Measurements from ENCODE around the gene PLP1. TPM values are rescaled to one million over a fixed set of nuclear protein-coding genes. Genes with fewer than 3 reads are reported as not detected.

The PLP1 gene
- total and polyA plus RNA-seq, 2 experiments from 2014 or later: 36.9 to 66.9 TPM

DNA sequence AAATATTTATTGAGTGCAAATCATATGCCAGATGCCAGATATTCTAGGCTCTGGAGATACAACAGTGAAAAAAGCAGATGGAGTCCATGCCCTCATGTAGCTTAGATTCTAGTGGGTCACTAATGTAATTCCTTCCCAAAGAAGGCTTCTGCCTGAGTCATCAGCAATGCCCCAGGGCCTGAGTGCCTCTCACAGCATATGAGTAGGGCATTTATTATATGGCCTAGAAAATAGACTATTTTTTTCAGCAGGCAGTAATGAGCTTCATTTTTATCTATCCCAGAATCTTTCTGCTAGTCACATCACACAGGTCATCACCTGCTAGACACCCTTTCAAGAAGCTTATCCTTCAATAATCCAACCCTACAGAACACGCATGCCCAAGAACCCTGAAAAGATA is 43.6 kb upstream of the PLP1 start (continued):
- TF ChIP-seq, protein P1, sequence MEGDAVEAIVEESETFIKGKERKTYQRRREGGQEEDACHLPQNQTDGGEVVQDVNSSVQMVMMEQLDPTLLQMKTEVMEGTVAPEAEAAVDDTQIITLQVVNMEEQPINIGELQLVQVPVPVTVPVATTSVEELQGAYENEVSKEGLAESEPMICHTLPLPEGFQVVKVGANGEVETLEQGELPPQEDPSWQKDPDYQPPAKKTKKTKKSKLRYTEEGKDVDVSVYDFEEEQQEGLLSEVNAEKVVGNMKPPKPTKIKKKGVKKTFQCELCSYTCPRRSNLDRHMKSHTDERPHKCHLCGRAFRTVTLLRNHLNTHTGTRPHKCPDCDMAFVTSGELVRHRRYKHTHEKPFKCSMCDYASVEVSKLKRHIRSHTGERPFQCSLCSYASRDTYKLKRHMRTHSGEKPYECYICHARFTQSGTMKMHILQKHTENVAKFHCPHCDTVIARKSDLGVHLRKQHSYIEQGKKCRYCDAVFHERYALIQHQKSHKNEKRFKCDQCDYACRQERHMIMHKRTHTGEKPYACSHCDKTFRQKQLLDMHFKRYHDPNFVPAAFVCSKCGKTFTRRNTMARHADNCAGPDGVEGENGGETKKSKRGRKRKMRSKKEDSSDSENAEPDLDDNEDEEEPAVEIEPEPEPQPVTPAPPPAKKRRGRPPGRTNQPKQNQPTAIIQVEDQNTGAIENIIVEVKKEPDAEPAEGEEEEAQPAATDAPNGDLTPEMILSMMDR (conservative IDR thresholded peaks at IDR 0.05; ENCODE audit: low read depth in 2 of 2): no peak
- no peak for TF ChIP-seq ZNF331 (CRISPR knock-in tag; IDR thresholded peaks at IDR 0.05; ENCODE audit: low read depth)
- TF ChIP-seq NANOG (IDR thresholded peaks at IDR 0.05; ENCODE audit: borderline replicate concordance): no peak

DNA sequence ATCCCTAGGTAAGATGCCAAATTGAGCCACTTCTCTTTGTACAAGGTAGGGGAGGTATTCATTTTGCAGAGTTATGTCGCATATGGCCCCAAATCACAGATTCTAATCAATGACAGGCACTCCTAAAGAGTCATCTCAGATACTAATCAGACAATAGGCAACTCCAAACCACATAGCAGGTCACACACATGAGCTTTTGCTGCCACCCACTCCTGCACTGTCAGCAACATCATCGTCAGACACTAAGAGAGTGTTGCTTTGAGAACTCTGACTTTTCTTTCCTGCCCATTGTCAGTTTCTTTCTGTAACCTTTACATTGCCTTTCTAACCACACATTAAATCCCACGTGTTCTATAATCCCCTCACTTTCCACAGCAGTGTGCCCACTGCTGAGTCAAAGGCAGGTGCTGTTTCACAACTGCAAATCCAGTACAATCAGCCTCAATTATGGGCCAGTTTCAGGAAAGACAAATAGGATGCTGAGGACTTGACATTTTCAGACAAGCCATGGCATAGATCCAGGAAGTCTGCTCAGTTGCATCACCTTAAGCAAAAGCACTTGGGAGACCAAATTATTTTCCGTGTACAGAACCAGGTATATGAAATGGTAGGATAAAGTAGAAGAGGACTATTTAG is 42.4 kb upstream of the PLP1 start:
- peaks cover 19% of the 10 kb centered on the region for H3K4me1 ChIP-seq (ENCODE audit: insufficient read depth)
- Mint-ChIP-seq H3K36me3 (ENCODE audit: low read depth) (no peaks in the 10 kb centered on the region), H3K27me3 (ENCODE audit: insufficient read depth, low read depth, poor library complexity) (peaks cover 2% of the 10 kb centered on the region), H3K4me3 (no peak overlapping the region), H3K4me1 (peaks cover 36% of the 10 kb centered on the region), H3K27ac (no peak overlapping the region), H3K9me3 (no peaks in the 10 kb centered on the region; the same call in 2 of the 3 replicates)
- H3K79me2 ChIP-seq (replicated peaks; ENCODE audit: insufficient read depth): no peaks in the 10 kb centered on the region
- ATAC-seq (no peak), DNase-seq (ENCODE audit: low spot score) (no peak)
- no peak overlapping the region for H3K27ac ChIP-seq (ENCODE audit: low read depth)
- TF ChIP-seq EZH2 (IDR thresholded peaks at IDR 0.05; ENCODE audit: low read depth, unreplicated experiment) (no peak), EZH2phosphoT487 (IDR thresholded peaks at IDR 0.05; ENCODE audit: unreplicated experiment) (no peak), CREB1 (CRISPR knock-in tag; IDR thresholded peaks at IDR 0.05; ENCODE audit: low read depth) (no peak), ZNF114 (CRISPR knock-in tag; IDR thresholded peaks at IDR 0.05) (no peak)
- no peaks in the 10 kb centered on the region for H3K9me2 ChIP-seq (ENCODE audit: insufficient read depth)
- no peaks in the 10 kb centered on the region for H3K27me3 ChIP-seq (ENCODE audit: insufficient read depth)
- H2AFZ ChIP-seq: no peak overlapping the region
- no peaks in the 10 kb centered on the region for H3K36me3 ChIP-seq (ENCODE audit: insufficient read depth)
- no peak overlapping the region for H3K4me2 ChIP-seq
- no peaks in the 10 kb centered on the region for H4K20me1 ChIP-seq (replicated peaks; ENCODE audit: insufficient read depth)
- H3F3A ChIP-seq (replicated peaks; ENCODE audit: low read depth): no peaks in the 10 kb centered on the region
- no peak overlapping the region for H3K4me3 ChIP-seq

DNA sequence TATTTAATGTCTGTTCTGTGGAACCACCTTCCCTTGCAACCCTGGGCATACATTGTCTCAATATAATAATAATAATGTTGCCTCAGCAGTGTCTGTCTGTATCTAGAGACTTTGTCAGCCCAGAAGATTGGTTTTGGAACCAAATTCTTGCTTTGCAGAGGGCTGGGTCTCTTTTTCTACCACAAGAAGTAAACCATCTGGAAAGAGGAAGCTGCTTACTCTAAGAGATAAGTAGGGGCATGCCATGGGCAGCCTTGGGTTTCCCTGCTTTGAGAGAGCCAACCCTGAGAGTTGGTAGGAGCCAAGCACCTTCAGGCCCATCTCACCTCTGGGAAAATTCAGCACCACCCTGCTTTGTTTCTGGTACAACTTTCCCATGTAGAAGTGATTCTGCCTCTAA is 38.9 kb upstream of the PLP1 start:
- H3K4me2 ChIP-seq: no peak overlapping the region
- DNase-seq (ENCODE audit: low spot score): no peak
- H3K4me1 Mint-ChIP-seq: peaks cover 24% of the 10 kb centered on the region
- no peaks in the 10 kb centered on the region for H3K27me3 ChIP-seq (ENCODE audit: insufficient read depth)
- no peak overlapping the region for H3K27ac Mint-ChIP-seq
- no peak overlapping the region for H3K27ac ChIP-seq (ENCODE audit: low read depth)
- H3K4me1 ChIP-seq (ENCODE audit: insufficient read depth): peaks cover 9% of the 10 kb centered on the region; the same call in 1 of the 2 replicates
- H3K79me2 ChIP-seq (replicated peaks; ENCODE audit: insufficient read depth): peaks cover 2% of the 10 kb centered on the region
- H3K27me3 Mint-ChIP-seq (ENCODE audit: insufficient read depth, low read depth, poor library complexity): peaks cover 2% of the 10 kb centered on the region
- no peak for ATAC-seq
- no peaks in the 10 kb centered on the region for H3K9me2 ChIP-seq (ENCODE audit: insufficient read depth)
- no peak overlapping the region for H3K4me3 Mint-ChIP-seq
- no peaks in the 10 kb centered on the region for H4K20me1 ChIP-seq (replicated peaks; ENCODE audit: insufficient read depth)
- H3F3A ChIP-seq (replicated peaks; ENCODE audit: low read depth): peaks cover 8% of the 10 kb centered on the region; the same call in 1 of the 2 replicates
- no peaks in the 10 kb centered on the region for H3K9me3 Mint-ChIP-seq
- no peaks in the 10 kb centered on the region for H3K36me3 Mint-ChIP-seq (ENCODE audit: low read depth)
- H2AFZ ChIP-seq: no peak overlapping the region
- no peak overlapping the region for H3K4me3 ChIP-seq
- no peaks in the 10 kb centered on the region for H3K36me3 ChIP-seq (ENCODE audit: insufficient read depth)
- TF ChIP-seq, protein P2, sequence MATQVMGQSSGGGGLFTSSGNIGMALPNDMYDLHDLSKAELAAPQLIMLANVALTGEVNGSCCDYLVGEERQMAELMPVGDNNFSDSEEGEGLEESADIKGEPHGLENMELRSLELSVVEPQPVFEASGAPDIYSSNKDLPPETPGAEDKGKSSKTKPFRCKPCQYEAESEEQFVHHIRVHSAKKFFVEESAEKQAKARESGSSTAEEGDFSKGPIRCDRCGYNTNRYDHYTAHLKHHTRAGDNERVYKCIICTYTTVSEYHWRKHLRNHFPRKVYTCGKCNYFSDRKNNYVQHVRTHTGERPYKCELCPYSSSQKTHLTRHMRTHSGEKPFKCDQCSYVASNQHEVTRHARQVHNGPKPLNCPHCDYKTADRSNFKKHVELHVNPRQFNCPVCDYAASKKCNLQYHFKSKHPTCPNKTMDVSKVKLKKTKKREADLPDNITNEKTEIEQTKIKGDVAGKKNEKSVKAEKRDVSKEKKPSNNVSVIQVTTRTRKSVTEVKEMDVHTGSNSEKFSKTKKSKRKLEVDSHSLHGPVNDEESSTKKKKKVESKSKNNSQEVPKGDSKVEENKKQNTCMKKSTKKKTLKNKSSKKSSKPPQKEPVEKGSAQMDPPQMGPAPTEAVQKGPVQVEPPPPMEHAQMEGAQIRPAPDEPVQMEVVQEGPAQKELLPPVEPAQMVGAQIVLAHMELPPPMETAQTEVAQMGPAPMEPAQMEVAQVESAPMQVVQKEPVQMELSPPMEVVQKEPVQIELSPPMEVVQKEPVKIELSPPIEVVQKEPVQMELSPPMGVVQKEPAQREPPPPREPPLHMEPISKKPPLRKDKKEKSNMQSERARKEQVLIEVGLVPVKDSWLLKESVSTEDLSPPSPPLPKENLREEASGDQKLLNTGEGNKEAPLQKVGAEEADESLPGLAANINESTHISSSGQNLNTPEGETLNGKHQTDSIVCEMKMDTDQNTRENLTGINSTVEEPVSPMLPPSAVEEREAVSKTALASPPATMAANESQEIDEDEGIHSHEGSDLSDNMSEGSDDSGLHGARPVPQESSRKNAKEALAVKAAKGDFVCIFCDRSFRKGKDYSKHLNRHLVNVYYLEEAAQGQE (IDR thresholded peaks at IDR 0.05; ENCODE audit: unreplicated experiment): no peak
